GM23338 (cell line): ENCODE results near the gene TCAF1. TPM values are rescaled to one million over a fixed set of nuclear protein-coding genes. Genes with fewer than 3 reads are reported as not detected.

ENCODE experiments used
- ATAC-seq: fragments of 200-7000 bp; cut with Tn5 transposase; 3 replicates; pipeline ENCODE4 v1.9.1; 2020
- DNase-seq: peaks from one replicate; pipeline ENCODE4 v3.0.0-alpha.2; 2015; ENCODE audit warnings: low spot score
- H2AFZ ChIP-seq: fragments of 200-600 bp; sonication (generic); 2 replicates; pipeline ENCODE4 v1.8.0; 2016; ENCODE audit warnings: antibody characterized with exemption, mild to moderate bottlenecking, moderate library complexity
- H3F3A ChIP-seq: fragments of 200-600 bp; sonication (generic); replicated peaks from 2 replicates; pipeline ENCODE4 v1.8.0; 2017; ENCODE audit warnings: antibody characterized with exemption, mixed run types, low read depth
- H3K27ac ChIP-seq: fragments of 200-600 bp; sonication (generic); 2 replicates; pipeline ENCODE4 v1.6.1; 2016; ENCODE audit warnings: low read depth
- H3K27me3 ChIP-seq: fragments of 200-600 bp; sonication (generic); 2 replicates; pipeline ENCODE4 v1.8.0; 2016; ENCODE audit warnings: mild to moderate bottlenecking, mixed run types, moderate library complexity; ENCODE audit not compliant: insufficient read depth
- H3K36me3 ChIP-seq: fragments of 200-600 bp; sonication (generic); 2 replicates; pipeline ENCODE4 v1.8.0; 2016; ENCODE audit warnings: mild to moderate bottlenecking; ENCODE audit not compliant: insufficient read depth
- H3K4me1 ChIP-seq: fragments of 200-600 bp; sonication (generic); 2 replicates; pipeline ENCODE4 v1.8.0; 2016; ENCODE audit warnings: mild to moderate bottlenecking, moderate library complexity; ENCODE audit not compliant: insufficient read depth
- H3K4me2 ChIP-seq: fragments of 200-600 bp; sonication (generic); 2 replicates; pipeline ENCODE4 v1.7.1; 2017; ENCODE audit warnings: mixed run types
- H3K4me3 ChIP-seq: fragments of 200-600 bp; sonication (generic); 2 replicates; pipeline ENCODE4 v1.6.1; 2016; ENCODE audit warnings: mixed run types
- H3K79me2 ChIP-seq: fragments of 200-600 bp; sonication (generic); replicated peaks from 2 replicates; pipeline ENCODE4 v1.8.0; 2017; ENCODE audit warnings: mild to moderate bottlenecking; ENCODE audit not compliant: insufficient read depth
- H3K9me2 ChIP-seq: fragments of 200-600 bp; sonication (generic); 2 replicates; pipeline ENCODE4 v1.8.0; 2017; ENCODE audit not compliant: insufficient read depth
- H4K20me1 ChIP-seq: fragments of 200-600 bp; sonication (generic); replicated peaks from 2 replicates; pipeline ENCODE4 v1.8.0; 2017; ENCODE audit warnings: mild to moderate bottlenecking; ENCODE audit not compliant: insufficient read depth
- H3K27ac Mint-ChIP-seq: 2 replicates; pipeline ENCODE4 v1.8.0; 2020; ENCODE audit warnings: inconsistent platforms, mild to moderate bottlenecking, moderate library complexity, mixed read lengths
- H3K27me3 Mint-ChIP-seq: 3 replicates; pipeline ENCODE4 v1.8.0; 2022; ENCODE audit warnings: low read depth, mild to moderate bottlenecking, moderate library complexity, mixed read lengths, inconsistent platforms; ENCODE audit not compliant: insufficient read depth, poor library complexity
- H3K36me3 Mint-ChIP-seq: 3 replicates; pipeline ENCODE4 v1.8.0; 2021; ENCODE audit warnings: low read depth, mild to moderate bottlenecking, inconsistent platforms, moderate library complexity, mixed read lengths
- H3K4me1 Mint-ChIP-seq: 3 replicates; pipeline ENCODE4 v1.8.0; 2020; ENCODE audit warnings: mild to moderate bottlenecking, inconsistent platforms, mixed read lengths
- H3K4me3 Mint-ChIP-seq: 3 replicates; pipeline ENCODE4 v1.8.0; 2021; ENCODE audit warnings: moderate library complexity, mild to moderate bottlenecking, inconsistent platforms, mixed read lengths
- H3K9me3 Mint-ChIP-seq: 3 replicates; pipeline ENCODE4 v1.8.0; 2020; ENCODE audit warnings: moderate library complexity, mild to moderate bottlenecking, inconsistent platforms, mixed read lengths
- CREB1 ChIP-seq: fragments of 250-450 bp; sonication (Bioruptor Pico); IDR thresholded peaks from 2 replicates; pipeline ENCODE4 v1.5.0; 2020; ENCODE audit warnings: low read depth, mild to moderate bottlenecking, moderate library complexity
- ETS1 ChIP-seq: IDR thresholded peaks from 2 replicates; pipeline ENCODE4 v1.6.1; 2016; ENCODE audit warnings: antibody characterized with exemption
- EZH2 ChIP-seq: fragments of 200-600 bp; sonication (generic); IDR thresholded peaks from one replicate; pipeline ENCODE4 v1.8.0; 2017; ENCODE audit warnings: antibody characterized with exemption, mild to moderate bottlenecking, low read depth; ENCODE audit not compliant: unreplicated experiment
- JUNB ChIP-seq: IDR thresholded peaks from one replicate; pipeline ENCODE4 v1.6.1; 2016; ENCODE audit warnings: antibody characterized with exemption; ENCODE audit not compliant: unreplicated experiment
- POLR2AphosphoS5 ChIP-seq: IDR thresholded peaks from 2 replicates; pipeline ENCODE4 v1.6.1; 2016; ENCODE audit warnings: antibody characterized with exemption, low read depth
- REST ChIP-seq: IDR thresholded peaks from one replicate; pipeline ENCODE4 v1.6.1; 2018; ENCODE audit warnings: antibody characterized with exemption; ENCODE audit not compliant: unreplicated experiment
- STAT1 ChIP-seq: IDR thresholded peaks from one replicate; pipeline ENCODE4 v1.6.1; 2016; ENCODE audit warnings: antibody characterized with exemption; ENCODE audit not compliant: unreplicated experiment
- ZNF462 ChIP-seq: fragments of 250-450 bp; sonication (Bioruptor Pico); IDR thresholded peaks from 2 replicates; pipeline ENCODE4 v1.5.0; 2020; ENCODE audit warnings: mild to moderate bottlenecking, moderate library complexity
- polyA plus RNA-seq: library from polyadenylated mRNA; unstranded; fragments of >200 nt; fragmentation: Nextera tagmentation; extraction: Ambion mirVana; gene quantifications from 2 replicates; pipeline ENCODE4 v1.2.1, GENCODE V29; 2016
- total RNA-seq: library from RNA; depleted of rRNA; stranded (reverse); fragments of >200 nt; shearing (Covaris generic); gene quantifications from 2 replicates; pipeline ENCODE4 v1.2.3, GENCODE V29; 2014

TCAF1 gene
- total and polyA plus RNA-seq, 2 experiments from 2014 or later, result 15.5 to 31.3 TPM

DNA sequence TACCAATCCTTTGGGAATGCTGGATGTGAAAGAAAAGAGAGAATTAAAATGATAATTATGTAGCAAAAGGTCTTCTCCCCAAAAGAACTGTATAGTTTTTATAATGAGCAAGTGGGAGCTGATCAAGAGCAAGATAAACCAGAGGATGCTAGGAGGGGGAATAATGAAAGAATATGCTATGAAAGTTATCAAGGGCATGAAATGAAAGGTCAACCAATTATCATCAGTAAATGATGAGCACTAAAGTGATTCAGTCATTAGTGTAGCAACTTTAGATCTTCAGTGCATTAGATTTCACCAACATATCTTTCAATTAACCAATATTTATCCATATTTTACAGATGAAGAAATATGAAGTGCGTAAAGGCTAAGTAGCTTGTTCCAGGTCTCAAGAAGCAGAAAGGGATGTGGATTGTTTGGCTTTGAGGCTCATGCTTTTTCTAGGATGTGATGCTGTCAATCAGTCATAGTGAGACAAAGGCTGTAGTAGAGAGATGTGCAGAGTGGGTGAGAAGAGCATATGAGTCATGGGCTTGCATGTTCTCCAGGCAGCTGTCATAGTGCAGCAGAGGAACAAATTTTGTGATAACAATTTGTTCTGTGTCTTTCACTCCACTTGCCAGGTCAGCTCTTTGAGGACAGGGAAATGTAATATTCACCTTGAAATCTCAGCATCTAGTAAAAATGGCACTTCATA is 27.4 kb upstream of the TCAF1 start:
- TF ChIP-seq POLR2AphosphoS5 (no peak), ZNF462 (CRISPR knock-in tag) (no peak), ETS1 (no peak), CREB1 (CRISPR knock-in tag) (no peak), STAT1 (no peak), EZH2 (no peak), JUNB (no peak), REST (no peak)
- H3K27me3 ChIP-seq, result no peaks in the 10 kb centered on the region
- H3K36me3 Mint-ChIP-seq, result no peaks in the 10 kb centered on the region
- H3K27me3 Mint-ChIP-seq, result no peaks in the 10 kb centered on the region
- no peaks in the 10 kb centered on the region for H3F3A ChIP-seq
- H3K4me1 Mint-ChIP-seq, result no peaks in the 10 kb centered on the region
- H2AFZ ChIP-seq, result no peak overlapping the region
- H3K9me2 ChIP-seq, result no peaks in the 10 kb centered on the region
- H3K4me1 ChIP-seq, result no peaks in the 10 kb centered on the region
- H3K36me3 ChIP-seq, result no peaks in the 10 kb centered on the region
- no peaks in the 10 kb centered on the region for H3K9me3 Mint-ChIP-seq
- H3K27ac ChIP-seq, result no peak overlapping the region
- DNase-seq (no peak), ATAC-seq (no peak)
- no peak overlapping the region for H3K27ac Mint-ChIP-seq
- no peaks in the 10 kb centered on the region for H4K20me1 ChIP-seq
- no peaks in the 10 kb centered on the region for H3K79me2 ChIP-seq
- H3K4me3 Mint-ChIP-seq, result no peak overlapping the region
- H3K4me2 ChIP-seq, result no peak overlapping the region
- H3K4me3 ChIP-seq, result no peak overlapping the region
